ENCODE results near the gene SRGAP2C.
"Not testable (repeated sequence)": the region's sequence is repeated elsewhere in the genome, so short reads cannot be mapped to it uniquely, and the experiment has no call there.

SRGAP2C gene

GRCh38 chr1:121421490-121421889 is 236.7 kb downstream of the SRGAP2C start:
- DNase-seq (ENCODE audit: low read depth), result not testable (repeated sequence)

GRCh38 chr1:121423956-121424355 is 239.2 kb downstream of the SRGAP2C start:
- not testable (repeated sequence) for DNase-seq (ENCODE audit: low read depth)

- not testable (repeated sequence) for DNase-seq (ENCODE audit: low read depth)
Measured at GRCh38 chr1:121433517-121433916, 248.7 kb downstream of the SRGAP2C start.

- not testable (repeated sequence) for DNase-seq (ENCODE audit: low read depth)
Measured at GRCh38 chr1:121438862-121439261, 254.1 kb downstream of the SRGAP2C start.

- no peak for DNase-seq (ENCODE audit: low read depth)
Measured at GRCh38 chr1:121440993-121441392, 256.2 kb downstream of the SRGAP2C start.
